WERI-Rb-1 (cell line): ENCODE measurements around the gene KRTAP10-12.
A peak's percentile ranks its signal among the peaks of the same experiment; 100 is the strongest.

ENCODE experiments used
- DNase-seq: peaks from one replicate; pipeline ENCODE4 v3.0.0-alpha.2; 2020
- H3K27ac ChIP-seq: fragments of 250-450 bp; sonication (Bioruptor Pico); 2 replicates; pipeline ENCODE4 v1.5.1; 2020; ENCODE audit warnings: mild to moderate bottlenecking, moderate library complexity
- H3K27me3 ChIP-seq: fragments of 250-450 bp; sonication (Bioruptor Pico); 2 replicates; pipeline ENCODE4 v1.5.1; 2021; ENCODE audit warnings: mild to moderate bottlenecking, low read depth, moderate library complexity; ENCODE audit not compliant: insufficient read depth, severe bottlenecking
- H3K36me3 ChIP-seq: fragments of 250-450 bp; sonication (Bioruptor Pico); 2 replicates; pipeline ENCODE4 v1.5.1; 2020; ENCODE audit warnings: mild to moderate bottlenecking, moderate library complexity
- H3K4me3 ChIP-seq: 2 replicates; pipeline ENCODE4 v1.5.1; 2011; ENCODE audit warnings: low read depth, mild to moderate bottlenecking, control low read depth, low read length
- H3K9me3 ChIP-seq: fragments of 250-450 bp; sonication (Bioruptor Pico); 2 replicates; pipeline ENCODE4 v1.5.1; 2021; ENCODE audit warnings: mild to moderate bottlenecking, moderate library complexity; ENCODE audit not compliant: severe bottlenecking
- CTCF ChIP-seq: IDR thresholded peaks from 2 replicates; pipeline ENCODE4 v1.5.1; 2011; ENCODE audit warnings: low read depth, mild to moderate bottlenecking, control low read depth, inconsistent platforms, low read length

The KRTAP10-12 gene

GRCh38 chr21:44729336-44730027 lies 32.5 kb downstream of the KRTAP10-12 start:
- Histone ChIP-seq H3K27ac (no peak overlapping the region), H3K27me3 (no peaks in the 10 kb centered on the region)
- DNase-seq, result no peak

GRCh38 chr21:44730028-44730395 lies 33.0 kb downstream of the KRTAP10-12 start:
- Histone ChIP-seq H3K27ac (no peak overlapping the region; the same call in 1 of the 2 replicates), H3K9me3 (peaks cover 25% of the 10 kb centered on the region), H3K4me3 (no peak overlapping the region), H3K27me3 (no peaks in the 10 kb centered on the region), H3K36me3 (no peaks in the 10 kb centered on the region)
- DNase-seq, result no peak
- TF ChIP-seq CTCF, result no peak

More at GRCh38 chr21:44729336-44730027, 32.5 kb downstream of the KRTAP10-12 start:
- no peak for TF ChIP-seq CTCF
- Histone ChIP-seq H3K36me3 (no peaks in the 10 kb centered on the region), H3K4me3 (no peak overlapping the region), H3K9me3 (peaks cover 25% of the 10 kb centered on the region)

GRCh38 chr21:44730951-44731579 lies 34.1 kb downstream of the KRTAP10-12 start:
- Histone ChIP-seq H3K27me3 (no peaks in the 10 kb centered on the region), H3K9me3 (peaks cover 32% of the 10 kb centered on the region), H3K4me3 (no peak overlapping the region), H3K36me3 (no peaks in the 10 kb centered on the region), H3K27ac (peak overlapping the region; percentile 61)
- DNase-seq, result no peak
- TF ChIP-seq CTCF, result no peak

GRCh38 chr21:44732263-44732662 lies 35.3 kb downstream of the KRTAP10-12 start:
- Histone ChIP-seq H3K9me3 (peaks cover 42% of the 10 kb centered on the region), H3K27ac (peak overlapping the region; percentile 61), H3K4me3 (no peak overlapping the region), H3K36me3 (no peaks in the 10 kb centered on the region), H3K27me3 (no peaks in the 10 kb centered on the region)
- DNase-seq, result no peak
- TF ChIP-seq CTCF, result no peak

- Histone ChIP-seq H3K27ac (no peak overlapping the region), H3K36me3 (no peaks in the 10 kb centered on the region), H3K27me3 (no peaks in the 10 kb centered on the region), H3K9me3 (peaks cover 49% of the 10 kb centered on the region), H3K4me3 (no peak overlapping the region)
- TF ChIP-seq CTCF, result no peak
- no peak for DNase-seq
Measured at GRCh38 chr21:44732956-44733355, 36.0 kb downstream of the KRTAP10-12 start.
